ENCODE data around the gene MFF. TPM values are rescaled to one million over a fixed set of nuclear protein-coding genes. Genes with fewer than 3 reads are reported as not detected.
"Not testable (repeated sequence)": the region's sequence is repeated elsewhere in the genome, so short reads cannot be mapped to it uniquely, and the experiment has no call there.

MFF gene
- total RNA-seq, 6 donors from 2014 or later, result 47.6 to 103 (median 74.5) TPM

- 72 to 81% methylated on average over 8 of the region's 8 CpGs for WGBS, 2 donors
- Histone ChIP-seq H3K4me3 (no peak overlapping the region), H3K36me3 (no peaks in the 10 kb centered on the region), H3K27me3 (no peaks in the 10 kb centered on the region), H3K4me1 (no peaks in the 10 kb centered on the region), H3K9me3 (no peaks in the 10 kb centered on the region), H3K27ac (no peak overlapping the region)
- DNase-seq (no peak), ATAC-seq (ENCODE audit: low FRiP score in 2 of 2) (no peak)
- TF ChIP-seq POLR2AphosphoS5 (IDR thresholded peaks at IDR 0.05), result no peak
- no peak for TF ChIP-seq EP300 (IDR thresholded peaks at IDR 0.05)
- TF ChIP-seq CTCF (IDR thresholded peaks at IDR 0.05), result no peak
Observed at GRCh38 chr2:227377467-227378351, 52.7 kb downstream of the MFF start.

- H3K9me3 ChIP-seq, result no peaks in the 10 kb centered on the region
- 86 to 88% methylated on average over 4 of the region's 4 CpGs for WGBS, 2 donors
- DNase-seq, result no peak
- H3K27ac ChIP-seq, result no peak overlapping the region
- H3K4me1 ChIP-seq, result no peaks in the 10 kb centered on the region
- TF ChIP-seq POLR2A (IDR thresholded peaks at IDR 0.05), result no peak
- no peaks in the 10 kb centered on the region for H3K27me3 ChIP-seq
- H3K36me3 ChIP-seq, result no peaks in the 10 kb centered on the region
- ATAC-seq (ENCODE audit: low FRiP score in 2 of 2), result no peak
- H3K4me3 ChIP-seq, result no peak overlapping the region
Observed at GRCh38 chr2:227378371-227378782, 53.3 kb downstream of the MFF start.

GRCh38 chr2:227379095-227379494 is 54.0 kb downstream of the MFF start, which contains the start of gene TM4SF20:
TSS of gene TM4SF20 (minus strand) at chr2:227379306. CDS start at chr2:227379268, 38 bp downstream.
- no peaks in the 10 kb centered on the region for H3K27me3 ChIP-seq
- ATAC-seq (ENCODE audit: low FRiP score in 2 of 2) (no peak), DNase-seq (no peak)
- no peaks in the 10 kb centered on the region for H3K4me1 ChIP-seq
- 92 to 93% methylated on average over 4 of the region's 4 CpGs for WGBS, 2 donors
- H3K9me3 ChIP-seq, result no peaks in the 10 kb centered on the region
- no peaks in the 10 kb centered on the region for H3K36me3 ChIP-seq
- TF ChIP-seq POLR2A (IDR thresholded peaks at IDR 0.05) (no peak), POLR2AphosphoS5 (IDR thresholded peaks at IDR 0.05) (no peak), CTCF (IDR thresholded peaks at IDR 0.05) (no peak), EP300 (IDR thresholded peaks at IDR 0.05) (no peak)
- H3K4me3 ChIP-seq, result no peak within 1 kb of the TSS
- no peak within 1 kb of the TSS for H3K27ac ChIP-seq

GRCh38 chr2:227382241-227382835 is 57.3 kb downstream of the MFF start:
- 72 to 96% methylated on average over 2 of the region's 2 CpGs for WGBS, 2 donors
- DNase-seq; H3K27me3 ChIP-seq; H3K4me3 ChIP-seq; H3K36me3 ChIP-seq; ATAC-seq (ENCODE audit: low FRiP score in 2 of 2); H3K4me1 ChIP-seq; H3K27ac ChIP-seq; H3K9me3 ChIP-seq: not testable (repeated sequence)

- WGBS, 2 donors, result 74 to 85% methylated on average over 3 of the region's 3 CpGs
- TF ChIP-seq EP300 (IDR thresholded peaks at IDR 0.05), result no peak
- TF ChIP-seq POLR2AphosphoS5 (IDR thresholded peaks at IDR 0.05), result no peak
- TF ChIP-seq CTCF (IDR thresholded peaks at IDR 0.05), result no peak
- no peak for TF ChIP-seq POLR2A (IDR thresholded peaks at IDR 0.05)
- ATAC-seq (ENCODE audit: low FRiP score in 2 of 2), result no peak
Observed at GRCh38 chr2:227383686-227384085, 58.6 kb downstream of the MFF start.

More at GRCh38 chr2:227383686-227384085, 58.6 kb downstream of the MFF start:
- Histone ChIP-seq H3K4me3 (no peak overlapping the region), H3K9me3 (no peaks in the 10 kb centered on the region), H3K27me3 (no peaks in the 10 kb centered on the region), H3K4me1 (no peaks in the 10 kb centered on the region), H3K36me3 (no peaks in the 10 kb centered on the region), H3K27ac (no peak overlapping the region)
- no peak for DNase-seq

Measured in upper lobe of left lung (tissue), 6 donors.